HL-60 (cell line): ENCODE results near the gene MYLK4.
A peak's percentile ranks its signal among the peaks of the same experiment; 100 is the strongest.

Source experiments
- DNase-seq, 2 experiments: peaks; one replicate each; pipeline ENCODE4 v3.0.0-alpha.2; 2010 to 2020; ENCODE audit warnings: low read depth in 1 of 2, low spot score in 1 of 2
- H3K27ac ChIP-seq: fragments of 250-450 bp; sonication (Bioruptor Pico); replicated peaks from 2 replicates; pipeline ENCODE4 v1.5.1; 2020; ENCODE audit warnings: mild to moderate bottlenecking, moderate library complexity
- H3K27me3 ChIP-seq: fragments of 250-450 bp; sonication (Bioruptor Pico); 2 replicates; pipeline ENCODE4 v1.5.1; 2021; ENCODE audit warnings: mild to moderate bottlenecking, moderate library complexity; ENCODE audit not compliant: insufficient read depth, poor library complexity, severe bottlenecking
- H3K4me3 ChIP-seq: replicated peaks from 2 replicates; pipeline ENCODE4 v1.5.1; 2011; ENCODE audit warnings: mild to moderate bottlenecking, control low read depth, low read length; ENCODE audit not compliant: insufficient read depth
- CTCF ChIP-seq: IDR thresholded peaks from one replicate; pipeline ENCODE4 v1.5.1; 2011; ENCODE audit warnings: low read length, control low read depth, inconsistent platforms; ENCODE audit not compliant: insufficient read depth
- GABPA ChIP-seq: IDR thresholded peaks from 2 replicates; pipeline ENCODE4 v1.6.1; 2012; ENCODE audit warnings: low read depth
- POLR2AphosphoS5 ChIP-seq: IDR thresholded peaks from 2 replicates; pipeline ENCODE4 v1.6.1; 2012; ENCODE audit warnings: low read depth
- SPI1 ChIP-seq: IDR thresholded peaks from 2 replicates; pipeline ENCODE4 v1.6.1; 2012; ENCODE audit warnings: low read depth, mild to moderate bottlenecking, borderline replicate concordance
- TF ChIP-seq, protein P1 (sequence below): IDR thresholded peaks from 2 replicates; pipeline ENCODE4 v1.6.1; 2012; ENCODE audit warnings: low read depth; ENCODE audit not compliant: insufficient replicate concordance

The MYLK4 gene

DNA sequence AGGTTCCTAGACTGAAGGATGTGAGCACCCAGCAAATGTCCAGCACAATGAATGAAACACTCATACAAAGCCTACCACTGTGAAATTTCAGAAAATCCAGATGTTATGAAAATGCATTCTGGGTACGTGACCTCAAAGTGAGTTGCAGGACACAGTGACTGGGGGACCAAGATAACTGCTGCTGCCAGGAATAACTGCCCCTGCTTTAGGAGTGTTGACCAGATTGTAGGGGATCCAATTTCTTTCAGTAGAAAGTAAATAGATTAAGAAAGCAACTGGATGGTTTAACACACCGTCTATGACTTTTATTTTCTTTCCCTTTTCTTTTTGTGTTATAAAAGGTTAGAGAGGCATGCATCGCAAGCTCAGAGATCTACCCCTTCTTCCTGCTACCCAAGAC is 29.5 kb downstream of the MYLK4 start:
- TF ChIP-seq, protein P1, sequence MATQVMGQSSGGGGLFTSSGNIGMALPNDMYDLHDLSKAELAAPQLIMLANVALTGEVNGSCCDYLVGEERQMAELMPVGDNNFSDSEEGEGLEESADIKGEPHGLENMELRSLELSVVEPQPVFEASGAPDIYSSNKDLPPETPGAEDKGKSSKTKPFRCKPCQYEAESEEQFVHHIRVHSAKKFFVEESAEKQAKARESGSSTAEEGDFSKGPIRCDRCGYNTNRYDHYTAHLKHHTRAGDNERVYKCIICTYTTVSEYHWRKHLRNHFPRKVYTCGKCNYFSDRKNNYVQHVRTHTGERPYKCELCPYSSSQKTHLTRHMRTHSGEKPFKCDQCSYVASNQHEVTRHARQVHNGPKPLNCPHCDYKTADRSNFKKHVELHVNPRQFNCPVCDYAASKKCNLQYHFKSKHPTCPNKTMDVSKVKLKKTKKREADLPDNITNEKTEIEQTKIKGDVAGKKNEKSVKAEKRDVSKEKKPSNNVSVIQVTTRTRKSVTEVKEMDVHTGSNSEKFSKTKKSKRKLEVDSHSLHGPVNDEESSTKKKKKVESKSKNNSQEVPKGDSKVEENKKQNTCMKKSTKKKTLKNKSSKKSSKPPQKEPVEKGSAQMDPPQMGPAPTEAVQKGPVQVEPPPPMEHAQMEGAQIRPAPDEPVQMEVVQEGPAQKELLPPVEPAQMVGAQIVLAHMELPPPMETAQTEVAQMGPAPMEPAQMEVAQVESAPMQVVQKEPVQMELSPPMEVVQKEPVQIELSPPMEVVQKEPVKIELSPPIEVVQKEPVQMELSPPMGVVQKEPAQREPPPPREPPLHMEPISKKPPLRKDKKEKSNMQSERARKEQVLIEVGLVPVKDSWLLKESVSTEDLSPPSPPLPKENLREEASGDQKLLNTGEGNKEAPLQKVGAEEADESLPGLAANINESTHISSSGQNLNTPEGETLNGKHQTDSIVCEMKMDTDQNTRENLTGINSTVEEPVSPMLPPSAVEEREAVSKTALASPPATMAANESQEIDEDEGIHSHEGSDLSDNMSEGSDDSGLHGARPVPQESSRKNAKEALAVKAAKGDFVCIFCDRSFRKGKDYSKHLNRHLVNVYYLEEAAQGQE, result no peak
- TF ChIP-seq POLR2AphosphoS5 (no peak), CTCF (no peak), GABPA (no peak), SPI1 (no peak)
- Histone ChIP-seq H3K27me3 (no peaks in the 10 kb centered on the region), H3K27ac (no peak overlapping the region), H3K4me3 (no peak overlapping the region)
- no peak for DNase-seq

DNA sequence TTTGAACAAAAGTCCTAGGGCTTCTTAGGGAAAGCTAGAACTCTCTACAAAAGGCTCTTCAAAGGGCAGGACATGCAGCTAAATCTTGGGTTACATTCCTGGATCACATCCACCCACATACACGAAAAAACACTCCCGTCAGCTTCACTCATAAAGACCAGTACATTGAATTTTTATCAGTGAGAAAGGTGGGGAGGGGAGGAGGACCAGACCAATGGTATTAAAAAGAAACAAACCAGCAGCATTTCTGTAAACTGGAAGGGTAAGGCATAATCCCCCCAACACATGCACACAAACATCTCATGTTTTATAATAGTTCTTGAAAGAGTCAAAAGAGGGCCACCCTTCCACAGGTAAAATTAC is 31.6 kb downstream of the MYLK4 start:
- no peaks in the 10 kb centered on the region for H3K27me3 ChIP-seq
- DNase-seq, result no peak
- H3K4me3 ChIP-seq, result no peak overlapping the region
- H3K27ac ChIP-seq, result 0 out of 2 replicates have a peak overlapping the region, but pooled peaks have one; percentile 9
- TF ChIP-seq SPI1, result no peak
- TF ChIP-seq GABPA, result no peak
- TF ChIP-seq CTCF, result no peak
- TF ChIP-seq, protein P1, result no peak
- TF ChIP-seq POLR2AphosphoS5, result no peak

- Histone ChIP-seq H3K27me3 (no peaks in the 10 kb centered on the region), H3K4me3 (no peak overlapping the region), H3K27ac (0 out of 2 replicates have a peak overlapping the region, but pooled peaks have one; percentile 9)
- DNase-seq, result no peak
- TF ChIP-seq CTCF (no peak), POLR2AphosphoS5 (no peak), SPI1 (no peak), GABPA (no peak)
- TF ChIP-seq, protein P1, result no peak
These were observed 32.2 kb downstream of the MYLK4 start for GRCh38 chr6:2718334-2719092.
